ENCODE measurements around the gene IGFBP2.
A peak's percentile ranks its signal among the peaks of the same experiment; 100 is the strongest.

IGFBP2 gene

GRCh38 chr2:216698293-216698692, 65.1 kb downstream of the IGFBP2 start:
- TF ChIP-seq EZH2phosphoT487 (conservative IDR thresholded peaks at IDR 0.05; ENCODE audit: low read length) (no peak), CTCF (IDR thresholded peaks at IDR 0.05; ENCODE audit: insufficient read depth, low read length, poor library complexity, severe bottlenecking) (no peak)
- Histone ChIP-seq H3K4me3 (ENCODE audit: insufficient read depth, low read length, poor library complexity, severe bottlenecking) (no peak overlapping the region), H3K79me2 (ENCODE audit: insufficient read depth, low read length) (no peaks in the 10 kb centered on the region), H3F3A (ENCODE audit: insufficient read depth) (no peaks in the 10 kb centered on the region), H3K4me2 (ENCODE audit: low read depth, low read length, poor library complexity, severe bottlenecking) (no peak overlapping the region), H2AFZ (ENCODE audit: low read depth, low read length, severe bottlenecking) (no peak overlapping the region), H3K27ac (ENCODE audit: low read depth, low read length) (no peak overlapping the region), H3K9ac (ENCODE audit: low read length) (no peak overlapping the region), H3K9me3 (ENCODE audit: insufficient read depth, low read length) (no peaks in the 10 kb centered on the region), H4K20me1 (ENCODE audit: low read depth, low read length) (no peaks in the 10 kb centered on the region), H3K9me2 (replicated peaks; ENCODE audit: insufficient read depth, low read length) (no peaks in the 10 kb centered on the region), H3K36me3 (ENCODE audit: low read length) (no peaks in the 10 kb centered on the region), H3K27me3 (ENCODE audit: low read length) (no peaks in the 10 kb centered on the region)

- Histone ChIP-seq H3K27ac (ENCODE audit: low read depth, low read length) (no peak overlapping the region), H3K27me3 (ENCODE audit: low read length) (no peaks in the 10 kb centered on the region), H3K4me3 (ENCODE audit: insufficient read depth, low read length, poor library complexity, severe bottlenecking) (no peak overlapping the region), H3K9ac (ENCODE audit: low read length) (no peak overlapping the region), H3K36me3 (ENCODE audit: low read length) (no peaks in the 10 kb centered on the region), H3K9me3 (ENCODE audit: insufficient read depth, low read length) (no peaks in the 10 kb centered on the region), H4K20me1 (ENCODE audit: low read depth, low read length) (no peaks in the 10 kb centered on the region), H3K4me2 (ENCODE audit: low read depth, low read length, poor library complexity, severe bottlenecking) (no peak overlapping the region), H3K9me2 (replicated peaks; ENCODE audit: insufficient read depth, low read length) (no peaks in the 10 kb centered on the region), H3K79me2 (ENCODE audit: insufficient read depth, low read length) (no peaks in the 10 kb centered on the region), H2AFZ (ENCODE audit: low read depth, low read length, severe bottlenecking) (no peak overlapping the region), H3F3A (ENCODE audit: insufficient read depth) (no peaks in the 10 kb centered on the region)
- TF ChIP-seq EZH2phosphoT487 (conservative IDR thresholded peaks at IDR 0.05; ENCODE audit: low read length) (no peak), CTCF (IDR thresholded peaks at IDR 0.05; ENCODE audit: insufficient read depth, low read length, poor library complexity, severe bottlenecking) (peak; percentile 56)
Measured at GRCh38 chr2:216698895-216699294, 65.7 kb downstream of the IGFBP2 start.

GRCh38 chr2:216700088-216700567, 66.9 kb downstream of the IGFBP2 start:
- H4K20me1 ChIP-seq (ENCODE audit: low read depth, low read length): no peaks in the 10 kb centered on the region
- TF ChIP-seq CTCF (IDR thresholded peaks at IDR 0.05; ENCODE audit: insufficient read depth, low read length, poor library complexity, severe bottlenecking) (no peak), EZH2phosphoT487 (conservative IDR thresholded peaks at IDR 0.05; ENCODE audit: low read length) (no peak)
- H3K79me2 ChIP-seq (ENCODE audit: insufficient read depth, low read length): no peaks in the 10 kb centered on the region
- no peaks in the 10 kb centered on the region for H3F3A ChIP-seq (ENCODE audit: insufficient read depth)
- no peak overlapping the region for H3K9ac ChIP-seq (ENCODE audit: low read length)
- no peaks in the 10 kb centered on the region for H3K9me2 ChIP-seq (replicated peaks; ENCODE audit: insufficient read depth, low read length)
- H3K27me3 ChIP-seq (ENCODE audit: low read length): no peaks in the 10 kb centered on the region
- no peak overlapping the region for H2AFZ ChIP-seq (ENCODE audit: low read depth, low read length, severe bottlenecking)
- no peak overlapping the region for H3K4me3 ChIP-seq (ENCODE audit: insufficient read depth, low read length, poor library complexity, severe bottlenecking)
- no peak overlapping the region for H3K4me2 ChIP-seq (ENCODE audit: low read depth, low read length, poor library complexity, severe bottlenecking)
- H3K27ac ChIP-seq (ENCODE audit: low read depth, low read length): no peak overlapping the region
- H3K36me3 ChIP-seq (ENCODE audit: low read length): no peaks in the 10 kb centered on the region
- no peaks in the 10 kb centered on the region for H3K9me3 ChIP-seq (ENCODE audit: insufficient read depth, low read length)
